PC-9 (cell line): ENCODE results near the gene NAT14. TPM values are rescaled to one million over a fixed set of nuclear protein-coding genes. Genes with fewer than 3 reads are reported as not detected.

Source experiments
- BruUV-seq: library from RNA; stranded (reverse); fragments of 400-500 nt; replicated peaks from 2 replicates; lab custom pipeline; 2021; lab: Mats Ljungman, UMichigan
- CTCF ChIA-PET: fragments of 300-600 bp; sonication (Branson Sonifier 250); formaldehyde crosslinking; loops from one replicate; lab custom pipeline; 2022; ENCODE audit warnings: antibody characterized with exemption; lab: Charles Lee
- POLR2A ChIA-PET: fragments of 300-600 bp; sonication (Branson Sonifier 250); formaldehyde crosslinking; loops from one replicate; lab custom pipeline; 2022; ENCODE audit warnings: antibody characterized with exemption; ENCODE audit not compliant: unreplicated experiment; lab: Charles Lee
- DNase-seq, 2 experiments: peaks; one replicate each; pipeline versions ENCODE4 v3.0.0 to v3.0.0-alpha.2; 2015 to 2022; ENCODE audit warnings: mixed read lengths in 1 of 2
- H2AFZ ChIP-seq: fragments of 200-600 bp; sonication (generic); 2 replicates; pipeline ENCODE4 v1.8.1; 2017; ENCODE audit warnings: antibody characterized with exemption
- H3F3A ChIP-seq: fragments of 200-600 bp; sonication (generic); 2 replicates; pipeline ENCODE4 v1.8.1; 2017; ENCODE audit warnings: antibody characterized with exemption, mild to moderate bottlenecking, low read depth; ENCODE audit not compliant: insufficient read depth
- H3K27ac ChIP-seq: fragments of 200-600 bp; sonication (generic); 2 replicates; pipeline ENCODE4 v1.6.1; 2016; ENCODE audit warnings: mixed run types
- H3K27me3 ChIP-seq: fragments of 200-600 bp; sonication (generic); 2 replicates; pipeline ENCODE4 v1.6.1; 2016; ENCODE audit warnings: low read depth, mixed run types; ENCODE audit not compliant: insufficient read depth
- H3K36me3 ChIP-seq: fragments of 200-600 bp; sonication (generic); 2 replicates; pipeline ENCODE4 v1.6.1; 2016; ENCODE audit warnings: low read depth, mixed run types
- H3K4me1 ChIP-seq: fragments of 200-600 bp; sonication (generic); replicated peaks from 2 replicates; pipeline ENCODE4 v1.6.1; 2016; ENCODE audit warnings: mixed run types; ENCODE audit not compliant: insufficient read depth
- H3K4me2 ChIP-seq: fragments of 200-600 bp; sonication (generic); 2 replicates; pipeline ENCODE4 v1.6.1; 2017; ENCODE audit warnings: mixed run types
- H3K4me3 ChIP-seq: fragments of 200-600 bp; sonication (generic); 2 replicates; pipeline ENCODE4 v1.6.1; 2016; ENCODE audit warnings: mixed run types
- H3K79me2 ChIP-seq: fragments of 200-600 bp; sonication (generic); 2 replicates; pipeline ENCODE4 v1.6.1; 2017; ENCODE audit warnings: low read depth, mixed run types
- H3K9me2 ChIP-seq: fragments of 200-600 bp; sonication (generic); 2 replicates; pipeline ENCODE4 v1.8.1; 2017; ENCODE audit warnings: mild to moderate bottlenecking; ENCODE audit not compliant: insufficient read depth
- H3K9me3 ChIP-seq: fragments of 200-600 bp; sonication (generic); 2 replicates; pipeline ENCODE4 v1.8.1; 2016; ENCODE audit warnings: low read depth; ENCODE audit not compliant: insufficient read depth
- H4K20me1 ChIP-seq: fragments of 200-600 bp; sonication (generic); 2 replicates; pipeline ENCODE4 v1.8.1; 2017; ENCODE audit not compliant: insufficient read depth
- EZH2 ChIP-seq: fragments of 200-600 bp; sonication (generic); IDR thresholded peaks from 2 replicates; pipeline ENCODE4 v1.8.0; 2017; ENCODE audit warnings: antibody characterized with exemption, low read depth
- intact Hi-C: fragments of 100-400 bp; cut with micrococcal nuclease; formaldehyde crosslinking; loops from one replicate; pipeline ENCODE4 v1.10.0; 2022; ENCODE audit not compliant: unreplicated experiment
- total RNA-seq: library from RNA; stranded (reverse); gene quantifications from 2 replicates; pipeline ENCODE4 v1.2.3, GENCODE V29; 2021
- TF ChIP-seq, protein P1 (sequence below): fragments of 200-600 bp; sonication (generic); conservative IDR thresholded peaks from 2 replicates; pipeline ENCODE4 v1.6.1; 2017; ENCODE audit warnings: mixed run types, antibody characterized with exemption, mild to moderate bottlenecking, moderate library complexity

The NAT14 gene
- total RNA-seq, 1 experiment from 2014 or later: 61.6 TPM

DNA sequence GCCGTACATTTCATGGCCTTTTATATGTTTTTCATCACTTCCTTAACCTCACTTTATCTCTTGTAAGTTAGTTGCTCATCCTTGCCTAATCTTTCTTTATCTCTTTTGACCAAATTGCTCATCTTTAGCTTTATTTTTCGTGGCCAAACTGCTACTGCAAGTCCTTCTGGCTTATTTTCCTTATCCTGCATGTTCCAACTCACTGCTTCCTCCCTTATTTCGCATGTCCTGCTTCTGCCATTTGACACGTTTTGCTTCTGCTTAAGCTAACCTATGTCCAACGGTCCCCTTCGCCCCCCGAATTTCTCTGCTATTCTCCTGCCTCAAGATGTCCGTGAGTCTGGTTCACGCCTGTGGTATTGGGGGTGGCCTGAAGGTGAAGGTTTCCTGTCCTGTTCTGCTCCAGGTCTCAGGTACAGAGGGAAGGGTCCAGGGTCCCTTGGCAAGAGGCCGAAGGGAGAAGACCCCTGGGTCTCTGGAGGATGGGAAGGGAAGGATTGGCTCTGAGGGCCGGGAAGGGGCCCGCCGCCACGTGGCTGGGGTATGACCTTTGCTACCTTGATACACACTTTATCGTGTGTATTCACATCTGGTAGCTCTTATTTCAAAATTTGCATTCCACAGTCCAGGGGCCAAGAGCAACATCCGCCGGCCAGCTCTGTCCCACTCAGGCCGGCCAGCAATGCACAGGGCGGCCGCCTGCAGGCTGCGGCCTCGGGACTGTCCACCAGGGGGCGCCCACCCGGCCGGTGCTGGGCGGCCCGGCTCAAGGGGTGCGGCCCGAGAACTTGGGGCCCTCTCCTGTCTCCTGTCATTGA lies 17.5 kb upstream of the NAT14 start:
- no TSS peak for BruUV-seq
- DNase-seq: peak in 1 of 2 experiments; percentile 77

DNA sequence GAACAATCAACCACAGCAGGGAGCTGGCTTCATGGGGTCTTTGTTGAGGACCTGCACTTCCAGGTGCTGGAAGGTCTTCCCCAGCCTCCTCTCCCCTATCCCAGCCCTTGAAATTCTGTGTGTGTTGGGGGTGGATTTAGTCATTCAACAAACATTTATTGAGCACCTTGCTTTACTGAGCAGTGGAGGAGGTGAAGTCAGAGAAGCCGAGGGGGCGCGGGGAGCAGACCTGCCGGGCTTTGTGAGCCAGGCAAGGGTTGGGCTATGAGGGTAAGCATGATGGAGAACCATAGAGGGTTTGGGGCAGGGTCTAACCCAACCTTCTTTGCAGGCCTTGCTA lies 17.0 kb upstream of the NAT14 start:
- Histone ChIP-seq H3K27ac (no peak overlapping the region), H4K20me1 (no peaks in the 10 kb centered on the region), H3K79me2 (peaks cover 13% of the 10 kb centered on the region), H3K4me3 (no peak overlapping the region), H2AFZ (no peak overlapping the region), H3K4me2 (peak overlapping the region; percentile 40), H3K27me3 (no peaks in the 10 kb centered on the region), H3K36me3 (no peaks in the 10 kb centered on the region), H3K9me3 (no peaks in the 10 kb centered on the region), H3F3A (peaks cover 39% of the 10 kb centered on the region), H3K9me2 (no peaks in the 10 kb centered on the region), H3K4me1 (peaks cover 24% of the 10 kb centered on the region)
- ChIA-PET CTCF (interaction anchor here (0.6 to 1.6 kb wide), 7 partner anchors 9 to 364 kb away, joined by 3 to 13 read pairs (median 4); partner anchors contain the start of gene ZNF628), POLR2A (no interaction called here)
- DNase-seq: no peak
- intact Hi-C loops: no loop called here
- no TSS peak for BruUV-seq
- TF ChIP-seq EZH2: no peak
- TF ChIP-seq, protein P1, sequence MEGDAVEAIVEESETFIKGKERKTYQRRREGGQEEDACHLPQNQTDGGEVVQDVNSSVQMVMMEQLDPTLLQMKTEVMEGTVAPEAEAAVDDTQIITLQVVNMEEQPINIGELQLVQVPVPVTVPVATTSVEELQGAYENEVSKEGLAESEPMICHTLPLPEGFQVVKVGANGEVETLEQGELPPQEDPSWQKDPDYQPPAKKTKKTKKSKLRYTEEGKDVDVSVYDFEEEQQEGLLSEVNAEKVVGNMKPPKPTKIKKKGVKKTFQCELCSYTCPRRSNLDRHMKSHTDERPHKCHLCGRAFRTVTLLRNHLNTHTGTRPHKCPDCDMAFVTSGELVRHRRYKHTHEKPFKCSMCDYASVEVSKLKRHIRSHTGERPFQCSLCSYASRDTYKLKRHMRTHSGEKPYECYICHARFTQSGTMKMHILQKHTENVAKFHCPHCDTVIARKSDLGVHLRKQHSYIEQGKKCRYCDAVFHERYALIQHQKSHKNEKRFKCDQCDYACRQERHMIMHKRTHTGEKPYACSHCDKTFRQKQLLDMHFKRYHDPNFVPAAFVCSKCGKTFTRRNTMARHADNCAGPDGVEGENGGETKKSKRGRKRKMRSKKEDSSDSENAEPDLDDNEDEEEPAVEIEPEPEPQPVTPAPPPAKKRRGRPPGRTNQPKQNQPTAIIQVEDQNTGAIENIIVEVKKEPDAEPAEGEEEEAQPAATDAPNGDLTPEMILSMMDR: peak; percentile 59; the same call in 1 of the 2 replicates

More for the DNA sequence above, 17.5 kb upstream of the NAT14 start:
- no peak for TF ChIP-seq EZH2
- TF ChIP-seq, protein P1: peak; percentile 100
- Histone ChIP-seq H3K36me3 (no peaks in the 10 kb centered on the region), H3K9me2 (no peaks in the 10 kb centered on the region), H3K9me3 (no peaks in the 10 kb centered on the region), H3K27ac (no peak overlapping the region), H4K20me1 (no peaks in the 10 kb centered on the region), H2AFZ (no peak overlapping the region), H3F3A (peaks cover 40% of the 10 kb centered on the region), H3K27me3 (no peaks in the 10 kb centered on the region), H3K4me1 (peaks cover 20% of the 10 kb centered on the region), H3K79me2 (peaks cover 13% of the 10 kb centered on the region), H3K4me2 (peak overlapping the region; percentile 40), H3K4me3 (no peak overlapping the region)
- intact Hi-C loops: no loop called here
- ChIA-PET CTCF (interaction anchor here (0.6 to 1.6 kb wide), 12 partner anchors 8 to 392 kb away, joined by 3 to 13 read pairs (median 3); partner anchors contain the start of gene ZNF628), POLR2A (interaction anchor here (0.6 to 0.7 kb wide), 2 partner anchors 24 to 37 kb away, joined by 5 to 7 read pairs; no protein-coding TSS in a partner anchor)

DNA sequence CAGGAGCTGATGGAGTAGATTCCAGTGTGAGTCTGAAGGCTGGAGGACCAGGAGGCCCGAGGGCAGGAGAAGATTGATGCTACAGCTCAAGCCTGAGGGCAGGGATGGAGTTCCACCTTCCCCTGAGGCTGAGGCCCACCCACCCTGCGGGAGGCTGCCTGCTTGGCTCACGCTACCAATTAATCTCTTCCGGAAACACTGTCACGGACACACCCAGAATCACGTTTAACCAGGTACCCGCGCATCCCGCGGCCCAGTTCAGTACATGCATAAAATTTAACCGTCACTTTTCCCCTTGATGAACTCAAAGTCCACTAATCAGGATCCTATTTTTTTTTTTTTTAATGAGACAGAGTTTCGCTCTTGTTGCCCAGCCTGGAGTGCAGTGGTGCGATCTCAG lies 13.7 kb upstream of the NAT14 start:
- Histone ChIP-seq H3K79me2 (peaks cover 13% of the 10 kb centered on the region), H3K36me3 (no peaks in the 10 kb centered on the region), H3K9me3 (no peaks in the 10 kb centered on the region), H3K4me3 (peak overlapping the region; percentile 72), H3K4me1 (peaks cover 41% of the 10 kb centered on the region), H3K9me2 (no peaks in the 10 kb centered on the region), H4K20me1 (no peaks in the 10 kb centered on the region), H3F3A (peaks cover 69% of the 10 kb centered on the region), H2AFZ (no peak overlapping the region), H3K27ac (peak overlapping the region; percentile 10; the same call in 1 of the 2 replicates), H3K27me3 (no peaks in the 10 kb centered on the region), H3K4me2 (peak overlapping the region; percentile 96)
- intact Hi-C loops: loop anchor here (10.0 kb wide), 3 partner anchors 326 to 1006 kb away; partner anchors contain the start of genes LENG9, RDH13 and TNNT1
- no peak for TF ChIP-seq EZH2
- TF ChIP-seq, protein P1: no peak
- ChIA-PET POLR2A (no interaction called here), CTCF (interaction anchor here (0.6 to 1.4 kb wide), 4 partner anchors 16 to 95 kb away, joined by 3 to 9 read pairs (median 4); no protein-coding TSS in a partner anchor)
- BruUV-seq: no TSS peak
- DNase-seq: peak in 1 of 2 experiments; percentile 28
